ENCODE results near the gene CDC42BPA. TPM values are rescaled to one million over a fixed set of nuclear protein-coding genes. Genes with fewer than 3 reads are reported as not detected.

The CDC42BPA gene
- total RNA-seq, 1 experiment from 2014 or later: 102 TPM

DNA sequence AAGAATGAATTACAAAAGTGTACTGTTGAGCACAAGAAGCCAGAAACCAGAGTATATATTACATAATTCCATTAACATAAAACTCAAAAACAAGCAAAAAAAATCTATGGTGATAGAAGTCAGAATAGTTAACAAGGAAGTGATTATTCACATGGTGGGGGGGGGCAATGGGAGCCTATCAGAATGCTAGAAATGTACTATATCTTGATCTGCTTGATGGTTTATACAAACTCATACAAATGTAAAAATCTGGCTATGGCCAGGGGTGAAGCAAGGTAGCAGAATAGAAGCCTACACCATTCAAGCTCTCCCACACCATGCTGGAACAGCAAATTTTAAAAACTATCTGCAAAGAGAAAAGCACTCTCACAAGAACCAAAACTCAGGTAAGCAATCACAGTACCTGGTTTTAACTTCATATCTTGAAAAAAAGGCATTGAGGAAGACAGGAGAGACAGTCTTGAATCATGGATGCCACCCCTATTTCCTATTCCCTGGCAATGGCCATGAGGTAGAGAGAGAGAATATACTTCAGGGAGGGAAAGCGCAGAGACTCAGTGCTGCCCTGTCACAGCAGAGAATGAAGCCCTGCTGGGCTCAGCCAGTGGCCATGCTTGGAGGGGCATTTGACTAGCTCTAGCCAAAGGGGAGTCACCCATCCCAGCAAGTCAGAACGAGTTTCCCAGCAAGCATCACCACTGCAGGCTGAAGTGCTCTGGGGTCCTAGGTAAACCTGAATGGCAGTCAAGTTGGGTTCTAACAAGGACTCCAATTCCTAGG, 73.8 kb downstream of the CDC42BPA start:
- peak overlapping the region; percentile 80 for H3K27ac Mint-ChIP-seq (ENCODE audit: low read depth, unreplicated experiment)
- TF ChIP-seq, protein P1, sequence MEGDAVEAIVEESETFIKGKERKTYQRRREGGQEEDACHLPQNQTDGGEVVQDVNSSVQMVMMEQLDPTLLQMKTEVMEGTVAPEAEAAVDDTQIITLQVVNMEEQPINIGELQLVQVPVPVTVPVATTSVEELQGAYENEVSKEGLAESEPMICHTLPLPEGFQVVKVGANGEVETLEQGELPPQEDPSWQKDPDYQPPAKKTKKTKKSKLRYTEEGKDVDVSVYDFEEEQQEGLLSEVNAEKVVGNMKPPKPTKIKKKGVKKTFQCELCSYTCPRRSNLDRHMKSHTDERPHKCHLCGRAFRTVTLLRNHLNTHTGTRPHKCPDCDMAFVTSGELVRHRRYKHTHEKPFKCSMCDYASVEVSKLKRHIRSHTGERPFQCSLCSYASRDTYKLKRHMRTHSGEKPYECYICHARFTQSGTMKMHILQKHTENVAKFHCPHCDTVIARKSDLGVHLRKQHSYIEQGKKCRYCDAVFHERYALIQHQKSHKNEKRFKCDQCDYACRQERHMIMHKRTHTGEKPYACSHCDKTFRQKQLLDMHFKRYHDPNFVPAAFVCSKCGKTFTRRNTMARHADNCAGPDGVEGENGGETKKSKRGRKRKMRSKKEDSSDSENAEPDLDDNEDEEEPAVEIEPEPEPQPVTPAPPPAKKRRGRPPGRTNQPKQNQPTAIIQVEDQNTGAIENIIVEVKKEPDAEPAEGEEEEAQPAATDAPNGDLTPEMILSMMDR (IDR thresholded peaks at IDR 0.05; ENCODE audit: unreplicated experiment): no peak
- H3K4me3 Mint-ChIP-seq (ENCODE audit: unreplicated experiment): no peak overlapping the region
- no peaks in the 10 kb centered on the region for H3K27me3 Mint-ChIP-seq (ENCODE audit: insufficient read depth, unreplicated experiment)
- H3K4me1 Mint-ChIP-seq (ENCODE audit: insufficient read depth, unreplicated experiment): peaks cover 42% of the 10 kb centered on the region
- DNase-seq (ENCODE audit: unreplicated experiment): no peak
- H3K36me3 Mint-ChIP-seq (ENCODE audit: insufficient read depth, unreplicated experiment): peaks cover 7% of the 10 kb centered on the region
- ChIA-PET POLR2A (interaction anchor here (0.6 to 2.1 kb wide), 7 partner anchors 9 to 99 kb away, joined by 3 to 8 read pairs (median 3); partner anchors contain the start of gene CDC42BPA), CTCF (interaction anchor here (0.5 to 1.7 kb wide), 2 partner anchors 16 to 197 kb away, joined by 3 to 5 read pairs; no protein-coding TSS in a partner anchor)
- no TSS peak for BruUV-seq (replicated peaks)
- H3K9me3 Mint-ChIP-seq (ENCODE audit: unreplicated experiment): no peaks in the 10 kb centered on the region
- intact Hi-C loops (cut with micrococcal nuclease): no loop called here

DNA sequence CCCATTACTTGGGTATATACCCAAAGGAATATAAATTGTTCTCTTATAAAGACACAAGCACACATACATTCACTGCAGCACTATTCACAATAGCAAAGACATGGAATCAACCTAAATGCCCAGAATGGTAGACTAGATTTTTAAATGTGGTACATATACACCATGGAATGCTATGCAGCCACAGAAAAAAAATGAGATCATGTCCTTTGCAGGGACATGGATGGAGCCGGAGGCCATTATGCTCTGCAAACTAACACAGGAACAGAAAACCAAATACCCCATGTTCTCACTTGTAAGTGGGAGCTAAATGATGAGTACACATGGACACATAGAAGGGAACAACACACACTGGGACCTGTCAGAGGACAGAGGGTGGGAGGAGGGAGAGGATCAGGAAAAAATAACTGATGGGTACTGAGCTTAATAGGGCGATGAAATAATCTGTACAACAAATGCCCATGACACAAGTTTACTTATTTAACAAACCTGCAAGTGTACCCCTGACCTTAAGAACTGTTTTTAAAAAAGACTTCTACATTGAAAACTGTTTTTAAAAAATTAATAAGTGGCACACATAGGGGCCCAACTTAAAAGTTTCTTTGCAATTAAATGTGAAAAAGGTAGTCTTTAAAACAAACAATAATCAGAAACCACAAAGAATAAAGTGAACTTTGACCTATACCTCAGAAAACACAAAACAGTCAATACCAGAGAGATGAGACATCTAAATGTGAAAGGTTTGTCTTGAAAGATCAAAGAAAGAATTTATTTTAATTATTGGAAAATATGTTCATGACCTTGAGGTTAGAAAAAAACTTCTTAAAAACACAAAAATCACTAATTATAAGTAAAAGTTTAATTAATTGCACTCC, 75.2 kb downstream of the CDC42BPA start:
- Mint-ChIP-seq H3K36me3 (ENCODE audit: insufficient read depth, unreplicated experiment) (peaks cover 7% of the 10 kb centered on the region), H3K9me3 (ENCODE audit: unreplicated experiment) (no peaks in the 10 kb centered on the region), H3K27ac (ENCODE audit: low read depth, unreplicated experiment) (no peak overlapping the region), H3K4me3 (ENCODE audit: unreplicated experiment) (no peak overlapping the region), H3K4me1 (ENCODE audit: insufficient read depth, unreplicated experiment) (peaks cover 51% of the 10 kb centered on the region), H3K27me3 (ENCODE audit: insufficient read depth, unreplicated experiment) (no peaks in the 10 kb centered on the region)
- intact Hi-C loops (cut with micrococcal nuclease): no loop called here
- BruUV-seq (replicated peaks): no TSS peak
- POLR2A ChIA-PET: interaction anchor here (0.6 to 2.8 kb wide), 11 partner anchors 8 to 449 kb away, joined by 3 to 8 read pairs (median 3); no protein-coding TSS in a partner anchor
- CTCF ChIA-PET: interaction anchor here (0.6 kb wide), 2 partner anchors 56 to 204 kb away, joined by 3 to 4 read pairs; no protein-coding TSS in a partner anchor
- TF ChIP-seq, protein P1 (IDR thresholded peaks at IDR 0.05; ENCODE audit: unreplicated experiment): no peak
- no peak for DNase-seq (ENCODE audit: unreplicated experiment)

DNA sequence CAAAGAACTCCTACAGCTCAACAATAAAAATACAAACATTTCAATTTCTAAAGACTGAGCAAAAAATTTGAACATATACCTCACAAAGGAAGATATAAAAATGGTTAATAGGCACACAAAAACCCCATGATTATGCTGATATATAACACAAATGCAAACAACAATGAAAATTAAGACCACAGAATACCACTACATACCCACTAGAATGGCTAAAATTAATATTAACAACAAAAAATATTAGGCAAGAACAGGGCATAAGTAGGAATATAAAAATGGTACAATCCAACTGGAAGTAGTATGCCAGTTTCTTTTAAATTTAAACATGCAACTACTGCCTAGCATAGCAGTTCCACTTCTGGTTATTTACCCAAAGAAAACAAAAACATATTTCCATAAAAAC, 77.3 kb downstream of the CDC42BPA start:
- Mint-ChIP-seq H3K9me3 (ENCODE audit: unreplicated experiment) (no peaks in the 10 kb centered on the region), H3K4me1 (ENCODE audit: insufficient read depth, unreplicated experiment) (peaks cover 48% of the 10 kb centered on the region), H3K27ac (ENCODE audit: low read depth, unreplicated experiment) (no peak overlapping the region), H3K27me3 (ENCODE audit: insufficient read depth, unreplicated experiment) (no peaks in the 10 kb centered on the region), H3K36me3 (ENCODE audit: insufficient read depth, unreplicated experiment) (no peaks in the 10 kb centered on the region), H3K4me3 (ENCODE audit: unreplicated experiment) (no peak overlapping the region)
- POLR2A ChIA-PET: interaction anchor here (0.7 to 2.8 kb wide), 7 partner anchors 10 to 105 kb away, joined by 3 to 9 read pairs (median 6); no protein-coding TSS in a partner anchor
- CTCF ChIA-PET: interaction anchor here (0.7 kb wide), 2 partner anchors 28 to 49 kb away, joined by 3 to 6 read pairs; no protein-coding TSS in a partner anchor
- intact Hi-C loops (cut with micrococcal nuclease): no loop called here
- DNase-seq (ENCODE audit: unreplicated experiment): no peak
- no TSS peak for BruUV-seq (replicated peaks)
- TF ChIP-seq, protein P1 (IDR thresholded peaks at IDR 0.05; ENCODE audit: unreplicated experiment): no peak
